HepG2 (cell line): ENCODE data around the gene GCHFR. TPM values are rescaled to one million over a fixed set of nuclear protein-coding genes. Genes with fewer than 3 reads are reported as not detected.

Experiments
- ATF6 ChIP-seq: sonication (generic); formaldehyde crosslinking; conservative IDR thresholded peaks from 2 replicates; pipeline ENCODE4 v1.4.0; 2020; ENCODE audit warnings: missing genetic modification reagents
- ATF7-NPFF ChIP-seq: sonication (generic); formaldehyde crosslinking; IDR thresholded peaks from 2 replicates; pipeline ENCODE4 v1.8.1; 2023; ENCODE audit warnings: mild to moderate bottlenecking, low read depth, missing genetic modification reagents, moderate library complexity
- CREBL2 ChIP-seq: sonication (generic); formaldehyde crosslinking; IDR thresholded peaks from 2 replicates; pipeline ENCODE4 v1.8.1; 2023; ENCODE audit warnings: missing genetic modification reagents, mild to moderate bottlenecking, borderline replicate concordance
- DDIT3 ChIP-seq: sonication (generic); formaldehyde crosslinking; IDR thresholded peaks from 2 replicates; pipeline ENCODE4 v1.4.0; 2020; ENCODE audit warnings: mild to moderate bottlenecking, missing genetic modification reagents
- ELF4 ChIP-seq: sonication (generic); formaldehyde crosslinking; IDR thresholded peaks from 2 replicates; pipeline ENCODE4 v1.5.0; 2020; ENCODE audit warnings: missing genetic modification reagents, mild to moderate bottlenecking, moderate library complexity, borderline replicate concordance
- FOXJ3 ChIP-seq: sonication (generic); formaldehyde crosslinking; IDR thresholded peaks from 2 replicates; pipeline ENCODE4 v1.4.0; 2020; ENCODE audit warnings: missing genetic modification reagents, mild to moderate bottlenecking, borderline replicate concordance
- GMEB1 ChIP-seq: sonication (generic); formaldehyde crosslinking; IDR thresholded peaks from 2 replicates; pipeline ENCODE4 v1.5.1; 2020; ENCODE audit warnings: missing genetic modification reagents, mild to moderate bottlenecking, borderline replicate concordance
- KLF11 ChIP-seq: IDR thresholded peaks from 2 replicates; pipeline ENCODE4 v1.6.1; 2016; ENCODE audit warnings: missing compliant biosample characterization
- MAFK ChIP-seq, 2 experiments: IDR thresholded peaks in 1 of 2; conservative IDR thresholded peaks in 1 of 2; 2 replicates each; pipeline ENCODE4 v1.6.1; 2011; ENCODE audit warnings: improper control_type of control experiment in 2 of 2, low read length in 2 of 2
- MZF1 ChIP-seq: sonication (generic); formaldehyde crosslinking; IDR thresholded peaks from 2 replicates; pipeline ENCODE4 v1.8.1; 2023; ENCODE audit warnings: mild to moderate bottlenecking, missing genetic modification reagents, borderline replicate concordance
- NCOA5 ChIP-seq: sonication (generic); formaldehyde crosslinking; IDR thresholded peaks from 2 replicates; pipeline ENCODE4 v1.4.0; 2020; ENCODE audit warnings: missing genetic modification reagents
- NFIC ChIP-seq: IDR thresholded peaks from 2 replicates; pipeline ENCODE4 v1.6.1; 2012; ENCODE audit warnings: mild to moderate bottlenecking, low read length, inconsistent platforms
- PREB ChIP-seq: sonication (generic); formaldehyde crosslinking; IDR thresholded peaks from 2 replicates; pipeline ENCODE4 v1.4.0; 2020; ENCODE audit warnings: missing genetic modification reagents
- SAP130 ChIP-seq: IDR thresholded peaks from 2 replicates; pipeline ENCODE4 v1.6.1; 2016; ENCODE audit warnings: low read depth
- TGIF2 ChIP-seq: IDR thresholded peaks from 2 replicates; pipeline ENCODE4 v1.6.1; 2016; ENCODE audit warnings: control low read depth, missing compliant biosample characterization
- ZFP36L1 ChIP-seq: sonication (generic); formaldehyde crosslinking; IDR thresholded peaks from 2 replicates; pipeline ENCODE4 v1.8.0; 2022; ENCODE audit warnings: mild to moderate bottlenecking, missing genetic modification reagents, moderate library complexity
- ZMAT3 ChIP-seq: sonication (generic); formaldehyde crosslinking; conservative IDR thresholded peaks from 2 replicates; pipeline ENCODE4 v1.7.0; 2021; ENCODE audit warnings: missing genetic modification reagents
- ZNF224 ChIP-seq: sonication (generic); formaldehyde crosslinking; IDR thresholded peaks from 2 replicates; pipeline ENCODE4 v1.5.0; 2020; ENCODE audit warnings: mild to moderate bottlenecking, missing genetic modification reagents
- ZNF292 ChIP-seq: sonication (generic); formaldehyde crosslinking; IDR thresholded peaks from 2 replicates; pipeline ENCODE4 v1.8.1; 2022; ENCODE audit warnings: mild to moderate bottlenecking, low read depth, missing genetic modification reagents, borderline replicate concordance
- ZNF563 ChIP-seq: sonication (generic); formaldehyde crosslinking; IDR thresholded peaks from 2 replicates; pipeline ENCODE4 v1.8.0; 2022; ENCODE audit warnings: mild to moderate bottlenecking, moderate library complexity, missing genetic modification reagents
- ZNF678 ChIP-seq: sonication (generic); formaldehyde crosslinking; IDR thresholded peaks from 2 replicates; pipeline ENCODE4 v1.4.0; 2020; ENCODE audit warnings: mild to moderate bottlenecking, missing genetic modification reagents
- ZNF704 ChIP-seq: sonication (generic); formaldehyde crosslinking; IDR thresholded peaks from 2 replicates; pipeline ENCODE4 v1.8.1; 2023; ENCODE audit warnings: mild to moderate bottlenecking, inconsistent platforms, moderate library complexity, missing genetic modification reagents, borderline replicate concordance
- ZNF792 ChIP-seq: IDR thresholded peaks from 2 replicates; pipeline ENCODE4 v1.6.1; 2016
- polyA plus RNA-seq, 8 experiments: library from polyadenylated mRNA; depleted of rRNA in 3 of 8; stranded (reverse) in 7 of 8; unstranded in 1 of 8; fragments of >200 nt; fragmentation: Illumina TruSeq in 4 of 8; extraction: Trizol in 4 of 8; gene quantifications; 2 replicates each; pipeline versions ENCODE4 v1.2.1 to v1.2.3, GENCODE V29; 2011 to 2016; ENCODE audit warnings: low read depth in 4 of 8, missing spikeins in 1 of 8, mixed read lengths in 1 of 8; ENCODE audit not compliant: insufficient read depth in 1 of 8
- total RNA-seq, 5 experiments: library from RNA; depleted of rRNA; stranded (reverse); fragments of >200 nt; fragmentation: Illumina TruSeq; extraction: Trizol; gene quantifications; 2 replicates each; pipeline ENCODE4 v1.2.3, GENCODE V29; 2016; ENCODE audit warnings: low read depth in 1 of 5

GCHFR gene
- total and polyA plus RNA-seq, 2 of the 13 experiments (the other 11 are each of a cell fraction or from before 2014, with no cell fraction given): 51.5 to 92.4 TPM

GRCh38 chr15:40763801-40764628 lies at the start of gene GCHFR (continued):
- TF ChIP-seq DDIT3 (CRISPR knock-in tag) (no peak), ZNF563 (CRISPR knock-in tag) (peak; percentile 93), ZNF792 (CRISPR knock-in tag) (no peak; the same call in none of the 2 replicates), CREBL2 (CRISPR knock-in tag) (peak; percentile 93; the same call in 1 of the 2 replicates), NCOA5 (CRISPR knock-in tag) (no peak), FOXJ3 (peak; percentile 46; the same call in 1 of the 2 replicates), GMEB1 (CRISPR knock-in tag) (peak; percentile 64; the same call in 1 of the 2 replicates), NFIC (no peak), SAP130 (CRISPR knock-in tag) (peak; percentile 88), ZNF678 (peak; percentile 95; the same call in 1 of the 2 replicates), ATF6 (no peak), ZNF292 (CRISPR knock-in tag) (0 out of 2 replicates have a peak, but pooled peaks have one; percentile 29), MAFK (conservative IDR thresholded peaks at IDR 0.05 in 1 of 2, IDR thresholded peaks at IDR 0.05 in 1 of 2; ENCODE audit: low read length in 2 of 2) (no peak), MZF1 (CRISPR knock-in tag) (no peak), ZFP36L1 (peak; percentile 30), ZNF704 (no peak), PREB (CRISPR knock-in tag) (no peak), TGIF2 (no peak), ZMAT3 (CRISPR knock-in tag) (0 out of 2 replicates have a peak, but pooled peaks have one; percentile 59), ATF7-NPFF (CRISPR knock-in tag) (peak; percentile 90; the same call in 1 of the 2 replicates), KLF11 (no peak), ZNF224 (CRISPR knock-in tag) (peak; percentile 74), ELF4 (CRISPR knock-in tag) (no peak; the same call in 1 of the 2 replicates)
